ENCODE measurements around the gene MINDY4.

MINDY4 gene

DNA sequence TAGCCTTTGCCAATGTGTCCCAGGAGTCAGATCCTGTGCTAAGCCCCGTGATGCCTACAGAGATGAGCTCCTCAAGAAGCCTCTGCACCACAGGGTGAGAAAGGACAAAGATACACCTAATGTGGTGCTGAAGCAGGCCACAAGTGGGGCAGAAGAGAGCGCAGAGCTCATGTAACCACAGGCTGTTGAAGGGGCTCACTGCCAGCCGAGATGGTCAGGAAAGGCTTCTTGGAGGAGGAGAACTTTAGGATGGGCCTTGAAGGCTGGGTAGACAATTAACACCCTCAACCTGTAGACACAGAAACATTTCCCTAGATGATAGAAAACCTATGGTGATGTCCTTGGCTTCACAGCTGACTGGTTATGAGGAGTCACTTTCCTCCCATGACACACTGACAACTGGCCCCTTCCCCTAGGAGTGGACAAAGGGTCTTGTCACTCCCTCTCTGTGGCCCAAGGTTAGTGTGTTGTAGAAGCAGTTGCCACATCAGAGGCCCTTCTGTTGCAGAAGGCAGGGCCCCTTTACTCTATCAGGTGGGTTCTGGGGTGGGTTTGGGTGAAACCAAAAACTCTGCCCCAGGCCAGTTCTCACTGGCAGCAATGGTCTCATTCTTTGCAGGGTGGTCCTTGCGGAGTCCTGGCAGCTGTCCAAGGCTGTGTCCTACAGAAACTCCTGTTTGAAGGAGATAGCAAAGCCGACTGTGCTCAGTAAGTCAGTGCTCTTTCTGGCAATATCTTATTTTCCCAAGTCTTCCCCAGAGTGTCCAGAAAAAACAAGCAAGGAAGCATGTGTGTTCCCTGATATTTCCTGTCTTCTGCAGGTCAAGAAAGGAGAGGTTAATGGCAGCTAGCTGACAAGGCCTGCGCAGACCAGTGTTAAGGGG lies 69.2 kb downstream of the MINDY4 start:
- DNase-seq, result no peak

DNA sequence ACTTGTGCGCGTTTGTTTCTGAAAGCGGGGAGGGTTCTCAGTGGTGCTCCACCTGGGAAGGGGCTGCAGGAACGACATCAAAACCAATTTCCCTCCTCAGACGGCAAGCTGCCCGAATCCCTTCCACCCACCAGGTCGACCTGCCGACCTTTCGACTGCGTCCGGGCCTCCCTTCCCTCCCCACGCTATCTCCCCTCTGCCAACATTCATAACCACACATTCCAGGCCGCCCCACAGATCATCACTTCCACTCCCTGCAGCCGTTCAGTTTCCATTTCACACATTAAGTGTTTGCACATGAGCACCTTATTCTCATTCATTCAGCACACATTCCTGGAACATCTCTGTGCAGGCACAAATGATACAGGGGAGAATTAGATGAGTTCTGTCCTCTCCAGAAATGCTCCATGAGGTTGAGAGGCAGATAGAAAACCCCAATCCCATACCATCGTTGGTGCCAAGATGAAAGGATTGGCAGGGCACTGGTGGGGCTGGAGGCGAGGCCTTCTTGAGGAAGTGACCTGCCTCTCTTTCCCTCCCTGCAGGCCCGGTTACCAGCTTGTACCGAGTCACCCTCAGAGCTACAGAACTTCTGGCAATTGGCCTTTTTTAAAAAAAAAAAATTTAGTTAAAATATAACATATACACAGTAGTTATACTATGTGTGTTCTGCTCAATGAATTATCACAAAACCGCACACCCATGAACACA lies 70.0 kb downstream of the MINDY4 start:
- DNase-seq, result no peak

DNA sequence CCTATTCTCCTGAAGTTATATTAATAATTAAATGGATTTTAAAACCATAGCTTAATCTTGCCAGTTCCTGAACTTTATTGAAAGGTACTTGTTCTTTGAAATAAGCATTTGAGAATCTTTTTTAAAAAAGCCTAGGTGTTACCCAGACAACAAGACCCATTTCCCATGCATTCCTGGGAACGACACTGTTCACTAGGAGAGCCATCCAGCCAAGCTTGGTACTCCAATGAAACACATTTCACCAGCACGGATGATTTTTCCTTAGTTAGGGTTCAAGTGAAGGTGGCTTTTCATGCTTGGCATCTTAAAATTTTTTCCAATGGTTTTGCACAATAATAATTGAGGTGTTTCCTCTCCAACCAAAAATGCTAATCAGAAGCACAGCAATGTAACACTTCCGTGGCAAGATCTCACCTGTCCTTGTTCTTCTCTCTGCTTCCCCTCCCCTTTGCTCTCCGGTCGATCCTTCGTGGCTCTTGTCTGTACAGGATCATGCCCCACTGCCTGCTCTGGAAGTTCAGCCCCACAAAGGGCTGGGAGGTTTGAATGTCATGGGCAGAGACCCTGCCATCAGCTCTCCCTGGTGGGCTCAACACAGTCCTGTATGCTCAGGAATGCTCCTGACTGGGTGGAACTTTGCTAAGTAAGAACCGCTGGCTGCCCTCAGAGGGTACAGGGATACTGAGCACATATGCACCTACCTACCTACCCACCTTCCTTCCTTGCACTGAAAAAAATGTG lies 70.8 kb downstream of the MINDY4 start:
- no peak for DNase-seq

DNA sequence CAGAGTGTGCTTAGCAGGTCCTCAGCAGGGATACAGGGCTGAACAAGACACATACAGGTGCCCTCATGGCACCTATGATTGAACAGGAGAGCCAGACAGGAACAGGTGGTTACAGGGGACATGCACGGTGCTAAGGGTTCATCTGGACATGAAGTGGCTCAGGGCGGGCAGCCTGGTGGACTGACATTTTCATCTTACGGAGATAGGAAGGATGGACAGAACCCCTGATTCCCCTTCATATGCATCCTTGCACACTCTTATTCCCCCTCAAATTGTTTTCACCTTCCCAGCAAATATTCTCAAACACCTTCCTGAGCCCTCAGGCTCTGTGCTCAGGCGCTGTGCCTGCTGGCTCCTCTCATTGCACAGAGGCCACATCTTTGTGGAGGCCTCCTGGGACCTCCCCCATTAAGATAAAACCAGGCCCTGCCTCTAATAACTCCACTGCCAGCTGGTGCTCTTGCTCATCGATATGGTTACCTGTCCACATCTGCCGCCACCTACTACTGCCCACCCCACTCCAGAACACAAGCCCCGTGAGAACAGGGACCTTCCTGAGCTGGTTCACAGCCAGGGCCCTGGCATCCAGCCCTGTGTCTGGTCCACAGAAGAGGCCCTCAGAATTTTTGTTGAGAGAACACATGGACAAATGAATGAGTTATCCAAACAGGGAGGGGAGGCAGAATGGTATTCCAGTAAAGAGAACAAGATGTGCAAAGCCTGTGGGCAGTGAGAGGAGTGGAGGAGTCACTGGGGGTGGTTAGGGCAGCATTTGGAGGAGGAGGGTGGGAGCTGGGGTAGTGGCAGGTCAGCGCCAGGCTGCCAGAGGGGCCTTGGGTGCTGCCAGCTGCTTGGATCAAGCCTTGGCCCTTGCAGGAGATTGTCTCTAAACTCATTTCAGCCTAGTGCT lies 71.6 kb downstream of the MINDY4 start:
- DNase-seq, result no peak

DNA sequence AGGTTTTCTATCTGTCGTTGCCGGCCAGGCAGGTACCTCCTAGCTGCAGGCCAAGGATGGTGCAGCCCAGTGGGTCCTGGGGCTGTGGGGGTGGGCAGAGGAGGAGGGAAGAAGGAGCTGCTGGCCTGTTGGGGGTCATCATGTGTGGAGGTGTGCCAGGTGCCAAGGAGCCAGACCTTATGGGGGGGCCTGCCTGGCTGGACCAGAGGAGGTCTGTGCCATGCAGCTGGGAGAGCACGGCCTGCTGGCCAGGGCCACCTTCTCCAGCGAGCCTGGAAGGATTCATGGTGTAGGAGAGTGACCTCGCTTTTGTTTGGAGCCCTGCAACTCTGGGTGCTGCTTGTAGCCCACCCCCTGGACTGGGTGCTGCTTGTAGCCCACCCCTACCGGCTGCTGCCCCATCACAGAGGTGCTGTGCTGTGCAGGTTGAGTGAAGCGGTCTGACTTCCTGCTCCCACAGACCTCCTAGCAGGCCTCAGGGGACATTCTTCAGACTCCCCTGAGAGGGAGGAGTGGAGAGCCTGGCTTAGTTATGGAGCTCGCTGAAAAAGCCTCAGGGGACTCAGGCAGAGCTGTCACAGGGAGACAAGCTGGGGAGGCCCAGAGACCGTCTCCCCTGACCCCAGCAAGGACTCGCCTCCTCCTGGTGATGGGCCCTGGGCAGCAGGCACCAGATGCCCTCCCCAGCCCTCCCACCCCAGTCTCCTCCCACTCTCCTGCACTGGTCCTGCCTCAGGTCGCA lies 72.7 kb downstream of the MINDY4 start:
- DNase-seq, result no peak

DNA sequence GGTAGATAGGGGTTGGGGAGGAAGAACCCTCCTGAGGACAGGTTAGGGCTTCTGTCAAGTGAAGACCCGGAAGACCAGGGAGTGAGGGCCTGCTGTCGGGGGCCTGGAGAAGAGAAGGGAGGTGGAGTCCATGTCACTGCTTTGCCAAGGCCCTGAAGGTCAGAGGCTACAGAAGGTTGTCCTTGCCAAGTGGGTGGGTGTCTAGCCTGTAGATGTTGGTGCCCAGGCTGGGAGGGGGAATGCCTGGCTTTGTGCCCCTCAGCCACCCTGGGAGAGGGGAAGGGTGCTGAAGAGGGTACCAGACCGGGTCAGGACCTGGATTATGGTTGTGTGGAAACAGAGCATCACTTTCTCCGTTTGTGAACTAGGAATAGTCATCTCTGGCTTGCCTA lies 73.3 kb downstream of the MINDY4 start:
- no peak for DNase-seq

DNA sequence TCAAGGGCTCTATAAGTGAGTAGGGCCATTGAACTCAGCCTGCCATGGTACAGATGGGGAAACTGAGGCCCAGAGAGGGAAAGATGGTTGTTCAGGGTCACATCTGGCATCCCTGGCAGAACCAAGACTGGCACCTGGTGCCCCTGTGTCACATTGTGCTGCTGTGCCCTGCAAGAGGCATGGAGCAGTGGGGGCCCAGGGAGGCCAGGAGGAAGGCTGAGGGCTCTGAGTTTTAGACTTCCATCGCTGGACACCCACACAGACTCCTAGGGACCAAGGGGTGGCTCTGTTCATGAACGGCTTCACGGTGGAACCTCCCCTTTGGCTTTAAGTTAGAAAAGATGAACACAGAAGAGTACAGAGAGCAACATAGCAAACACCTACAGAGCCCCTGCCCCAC lies 73.7 kb downstream of the MINDY4 start:
- no peak for DNase-seq

DNA sequence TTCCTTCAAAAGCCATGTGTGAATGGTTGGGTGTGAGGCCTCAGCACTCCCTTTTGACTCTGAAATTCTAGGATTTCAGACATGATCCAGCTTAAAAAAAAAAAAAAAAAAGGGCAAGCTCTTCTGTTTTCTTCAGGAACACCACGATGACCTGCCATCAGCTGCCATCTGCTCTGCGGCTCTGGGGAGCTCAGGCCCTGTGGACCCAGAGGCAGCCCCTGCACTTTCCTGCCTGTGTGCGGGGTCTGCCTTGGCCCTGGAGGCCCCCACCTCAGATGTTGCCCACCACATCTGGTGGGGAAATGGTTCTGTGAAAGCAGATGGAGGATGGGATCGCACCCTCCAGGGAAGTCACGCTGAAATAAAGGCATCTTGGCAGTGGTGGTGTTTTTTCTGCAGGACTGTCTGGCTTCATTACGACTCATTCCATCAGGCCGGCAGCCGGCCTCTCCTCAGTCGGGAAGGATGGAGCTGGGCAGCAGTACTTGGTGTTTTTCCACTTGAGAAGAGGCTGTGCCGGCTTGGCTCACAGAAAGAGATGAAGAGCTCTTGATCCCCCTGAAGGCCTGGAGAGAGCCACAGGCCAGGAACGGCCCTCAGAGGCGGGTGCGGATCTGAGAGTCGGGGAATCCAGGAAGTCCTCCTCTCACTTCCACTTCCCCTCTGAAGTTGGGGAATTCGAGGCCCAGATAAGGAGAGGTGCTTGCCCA lies 74.4 kb downstream of the MINDY4 start:
- DNase-seq, result no peak

DNA sequence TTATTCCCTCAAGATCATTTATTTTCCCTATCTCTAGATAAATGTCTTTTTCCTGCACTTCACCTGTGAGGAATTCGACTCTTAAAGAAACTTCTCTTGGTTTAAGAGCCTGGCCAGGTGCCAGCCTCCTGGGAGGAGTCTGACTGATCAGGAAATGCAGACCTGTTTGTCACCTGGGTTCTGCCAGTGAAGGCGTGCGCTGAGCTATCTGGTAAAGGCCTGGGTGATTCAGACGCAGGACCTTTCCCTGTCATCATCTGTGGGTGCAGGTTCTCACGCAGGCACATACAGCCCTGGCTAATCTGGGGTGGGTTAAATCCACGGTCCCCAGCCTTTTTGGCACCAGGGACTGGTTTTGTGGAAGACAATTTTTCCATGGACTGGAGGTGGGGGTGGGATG lies 75.2 kb downstream of the MINDY4 start:
- DNase-seq, result no peak

DNA sequence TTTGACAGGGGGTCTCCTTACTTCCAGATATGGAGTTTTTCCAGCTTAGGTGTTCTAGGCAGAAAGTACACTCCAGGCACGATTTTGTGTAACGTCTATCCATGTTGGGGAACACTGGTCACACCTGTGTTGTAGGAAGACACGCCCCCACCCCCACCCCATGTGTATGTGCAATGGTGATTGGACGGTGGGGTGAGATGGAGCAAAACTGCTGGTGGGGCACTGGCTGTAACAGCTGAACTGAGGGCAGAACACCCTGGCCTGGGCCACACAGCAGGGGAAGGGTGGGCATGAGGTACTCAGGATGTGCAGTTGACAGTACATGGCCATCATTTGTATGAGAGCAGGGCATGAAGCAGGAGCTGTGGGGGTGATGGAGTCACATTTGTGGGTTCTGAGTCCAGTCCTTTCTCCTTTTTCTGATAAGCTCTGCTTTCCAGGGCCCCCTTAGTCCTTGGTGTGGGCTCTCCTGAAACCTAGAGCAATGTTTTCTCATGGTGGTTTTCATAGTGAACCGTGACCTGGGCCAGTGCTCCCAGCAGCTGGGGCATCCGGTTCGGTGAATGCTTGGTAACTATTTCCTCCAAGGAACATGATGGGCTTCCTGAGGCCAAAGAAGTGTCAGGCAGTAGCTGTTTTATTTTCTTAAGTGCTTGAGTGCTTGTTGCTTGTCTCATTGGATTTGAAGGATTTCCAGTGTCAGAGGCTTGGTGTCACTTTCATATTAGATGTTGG lies 77.1 kb downstream of the MINDY4 start:
- DNase-seq, result no peak

DNA sequence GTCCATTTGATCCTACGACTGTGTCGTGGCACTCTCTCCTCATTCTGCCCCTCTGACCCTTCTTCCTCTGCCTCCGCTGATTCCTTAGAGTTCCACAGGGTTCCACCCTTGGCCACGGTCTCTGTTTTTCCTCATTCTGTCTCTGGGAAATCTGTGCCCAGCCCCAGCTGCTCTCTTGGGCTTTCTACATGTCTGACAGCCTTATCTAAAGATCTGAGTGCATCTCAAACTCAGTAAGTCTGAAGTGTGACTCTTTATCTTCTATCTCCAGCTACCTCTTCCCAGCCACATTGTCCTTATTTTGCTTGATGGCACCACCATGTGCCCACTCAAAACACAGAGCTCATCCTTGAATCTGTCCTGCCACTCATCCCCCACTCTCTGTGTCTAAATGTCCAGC lies 78.3 kb downstream of the MINDY4 start:
- no peak for DNase-seq

DNA sequence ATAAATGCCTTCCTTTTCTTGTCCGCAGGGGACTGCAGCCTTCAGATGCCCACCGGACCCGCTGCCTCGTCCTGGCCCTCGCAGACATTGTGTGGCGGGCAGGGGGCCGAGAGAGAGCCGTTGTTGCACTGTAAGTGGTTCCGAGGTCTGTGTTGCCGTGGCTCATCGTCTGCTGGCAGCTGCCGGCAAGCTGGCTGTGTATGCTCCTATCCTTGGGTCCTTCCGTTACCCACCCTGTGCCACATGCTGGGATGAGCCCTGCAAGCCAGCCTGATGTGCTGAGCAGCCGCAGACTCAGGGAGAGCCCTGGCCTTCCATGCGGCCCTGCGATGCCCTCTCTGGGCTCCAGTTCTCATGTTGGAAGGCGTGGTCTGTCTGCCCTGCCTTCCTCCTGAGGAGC lies 79.2 kb downstream of the MINDY4 start:
- no peak for DNase-seq

DNA sequence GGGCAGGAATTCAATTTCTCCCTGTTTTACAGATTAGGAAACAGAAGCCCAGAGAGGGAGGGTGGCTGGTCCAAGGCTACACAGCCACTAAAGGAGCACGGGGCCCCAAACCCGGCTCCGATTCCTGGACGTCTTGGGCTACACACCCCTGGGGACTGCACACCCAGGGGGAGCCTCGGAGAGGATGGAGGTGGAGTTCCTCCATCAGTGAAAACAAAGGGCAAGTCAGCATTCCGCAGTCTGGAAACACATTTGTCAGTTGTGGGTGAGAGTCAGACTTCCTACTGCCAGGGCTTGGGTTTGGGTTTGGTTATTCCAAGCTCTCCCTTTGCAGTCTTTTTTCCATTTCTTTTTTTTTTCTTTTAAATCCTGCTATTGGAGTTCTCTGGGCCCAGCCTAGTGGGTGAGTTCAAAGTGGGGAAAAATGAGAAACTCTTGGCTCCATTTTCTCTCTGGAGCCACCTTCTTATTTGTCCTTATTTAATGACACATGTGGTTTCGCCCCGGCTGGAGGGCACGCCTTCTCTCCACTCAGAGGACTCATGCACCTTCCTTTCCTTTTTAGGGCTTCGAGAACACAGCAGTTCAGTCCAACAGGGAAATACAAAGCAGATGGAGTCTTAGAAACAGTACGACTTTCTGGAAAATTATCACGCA lies 80.6 kb downstream of the MINDY4 start:
- DNase-seq, result no peak

DNA sequence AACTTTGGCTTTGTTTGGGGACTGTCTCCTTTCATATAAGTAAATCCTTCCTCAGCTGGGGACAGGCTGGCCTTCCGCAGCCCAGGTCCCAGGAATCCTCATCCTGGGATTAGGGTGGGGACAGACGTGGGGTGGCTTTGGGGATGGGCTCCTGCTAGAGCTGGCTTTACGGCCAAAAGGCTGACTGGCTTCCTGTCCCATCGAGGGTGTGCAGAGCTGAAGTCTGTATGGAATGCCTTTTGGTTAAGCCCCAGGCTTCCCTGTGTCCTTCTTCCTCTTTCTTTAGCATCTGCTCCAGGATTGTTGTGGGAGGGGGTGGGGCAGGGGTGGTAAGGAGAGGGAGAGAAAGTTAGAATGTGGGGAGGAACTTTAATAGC lies 81.1 kb downstream of the MINDY4 start:
- DNase-seq, result no peak

DNA sequence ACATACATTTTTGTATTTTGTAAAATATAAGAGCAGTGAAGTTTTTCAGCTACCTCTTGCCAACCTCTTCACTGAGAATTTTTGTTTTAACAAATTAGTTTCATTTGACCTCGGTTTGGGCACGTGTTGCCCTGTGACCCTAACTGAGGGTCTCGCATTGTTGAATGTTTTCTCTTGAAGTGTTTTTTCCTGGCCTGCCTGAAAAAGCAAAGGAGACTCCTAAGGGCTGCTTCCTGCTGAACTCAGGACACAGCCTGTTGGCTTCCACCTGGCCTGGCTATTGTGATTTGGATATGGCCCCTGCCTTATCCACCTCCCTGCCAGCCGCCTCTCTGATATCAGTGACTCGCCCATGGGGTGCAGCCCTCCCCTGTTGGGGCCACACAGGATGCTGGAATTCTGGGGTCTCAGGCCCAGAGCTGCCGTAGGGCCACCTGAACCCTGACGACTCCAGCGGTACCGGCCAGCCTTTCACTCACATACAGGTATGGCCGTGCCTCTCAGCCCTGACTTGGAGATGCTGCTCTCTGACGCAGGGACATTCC lies 81.6 kb downstream of the MINDY4 start:
- no peak for DNase-seq

DNA sequence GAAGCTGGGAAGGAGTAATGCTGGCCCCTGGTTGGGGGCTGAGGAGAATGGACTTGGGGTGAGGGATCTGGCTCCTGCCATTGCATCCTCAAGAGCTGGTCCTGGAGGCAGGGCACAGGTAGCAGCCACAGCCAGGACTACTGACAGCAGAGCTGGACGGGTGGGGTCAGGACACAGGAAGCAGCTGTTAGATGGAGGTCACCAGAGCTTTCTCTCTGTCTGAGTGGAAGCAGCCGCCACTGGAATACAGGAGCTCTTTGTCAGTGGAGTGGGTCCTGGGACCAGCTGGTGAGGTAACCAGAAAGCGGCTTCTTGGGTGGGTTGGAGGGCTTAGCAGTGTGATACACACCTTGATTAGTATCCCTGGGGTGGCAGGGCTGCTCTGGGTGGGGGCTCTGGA lies 82.4 kb downstream of the MINDY4 start:
- DNase-seq, result no peak

DNA sequence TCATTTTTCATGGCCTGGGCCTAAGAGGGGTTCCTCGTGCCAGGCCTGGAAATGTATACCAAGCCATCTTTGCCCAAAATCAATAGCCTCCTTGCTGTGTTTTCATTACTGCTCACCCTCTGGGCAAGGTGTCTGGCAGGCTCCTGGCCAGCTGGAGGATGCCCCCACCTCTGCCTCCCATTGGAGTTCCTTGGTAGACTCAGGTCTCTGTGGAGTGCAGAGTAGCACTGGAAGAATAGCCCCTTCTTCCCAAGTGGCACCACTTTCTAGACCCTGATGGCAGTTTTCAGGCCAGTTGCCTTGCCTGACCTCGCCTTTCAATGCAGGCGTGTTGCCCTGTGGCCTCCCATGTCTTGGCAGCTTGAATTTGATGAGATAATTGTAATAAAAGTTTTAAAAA lies 84.7 kb downstream of the MINDY4 start:
- no peak for DNase-seq

DNA sequence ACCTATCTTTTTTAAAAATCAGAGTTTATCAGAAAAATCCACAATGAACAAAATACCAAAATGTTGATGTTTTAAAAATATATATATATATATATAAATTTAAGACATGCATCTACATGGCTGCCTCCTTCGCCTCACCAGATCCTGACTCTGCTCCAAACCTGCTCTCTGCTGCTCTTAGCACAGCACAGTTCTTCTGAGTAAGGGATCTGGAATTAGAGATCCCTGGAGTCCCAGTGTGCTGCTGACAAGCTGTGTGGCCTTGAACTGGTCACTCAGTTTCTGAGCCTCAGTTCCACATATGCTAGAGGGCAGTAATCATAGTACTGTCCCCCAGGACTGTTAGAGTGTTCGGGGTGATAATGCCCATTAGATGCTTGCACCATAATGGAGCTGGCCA lies 87.4 kb downstream of the MINDY4 start:
- DNase-seq, result no peak

DNA sequence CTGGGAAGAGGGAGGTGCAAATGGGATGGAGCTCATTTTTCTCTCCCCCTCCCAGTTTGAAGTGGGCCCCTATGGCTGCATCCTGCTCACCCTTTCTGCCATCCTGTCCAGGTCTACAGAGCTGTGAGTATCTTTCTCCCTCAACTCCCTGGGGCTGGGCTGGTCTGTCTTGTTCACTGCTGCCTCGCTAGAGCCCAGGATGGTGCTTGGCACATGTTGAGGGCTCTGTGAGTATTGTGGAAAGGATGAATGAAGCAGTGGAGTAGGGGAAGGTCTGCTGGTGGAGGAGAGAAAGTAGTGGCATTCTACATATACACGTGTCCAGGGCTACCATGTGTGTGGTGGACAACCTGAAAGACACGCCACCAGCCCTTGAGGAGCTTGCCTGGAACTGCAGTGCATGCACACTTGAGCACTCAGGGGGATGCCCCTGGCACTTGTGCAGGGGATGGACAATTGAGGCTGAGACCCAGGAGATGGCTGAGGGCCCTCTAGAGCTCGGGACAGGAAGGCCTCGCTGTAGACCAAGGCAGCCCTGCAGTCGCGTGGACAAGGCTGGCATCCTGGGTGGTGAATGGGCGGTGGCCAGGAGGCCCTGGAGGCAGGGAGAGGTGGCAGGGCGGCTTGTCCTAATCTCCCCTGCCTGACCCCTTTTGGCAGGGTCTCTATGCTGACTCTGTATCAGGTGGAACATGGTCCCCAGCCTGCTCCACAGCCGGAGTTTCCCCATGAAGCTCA lies 88.2 kb downstream of the MINDY4 start:
- no peak for DNase-seq
